Fibroblast of pulmonary artery (primary cell): ENCODE measurements around the gene PYGL.
A peak's percentile ranks its signal among the peaks of the same experiment; 100 is the strongest.

Experiments
- DNase-seq: peaks from one replicate; pipeline ENCODE4 v3.0.0-alpha.2; 2010; ENCODE audit warnings: low read depth
- H3K4me3 ChIP-seq: replicated peaks from 2 replicates; pipeline ENCODE4 v1.5.1; 2011; ENCODE audit warnings: low read depth, mild to moderate bottlenecking, control low read depth, low read length, moderate library complexity
- TF ChIP-seq, protein P1 (sequence below): IDR thresholded peaks from 2 replicates; pipeline ENCODE4 v1.5.1; 2011; ENCODE audit warnings: mild to moderate bottlenecking, control low read depth, low read length, inconsistent platforms; ENCODE audit errors: missing control alignments

PYGL gene

GRCh38 chr14:50943943-50944646 is at the start of gene PYGL:
PYGL (minus strand) TSS chr14:50944483; CDS start chr14:50944403, 80 bp downstream.
- H3K4me3 ChIP-seq: peak within 1 kb of the TSS; percentile 77
- DNase-seq: peak; percentile 71
- TF ChIP-seq, protein P1, sequence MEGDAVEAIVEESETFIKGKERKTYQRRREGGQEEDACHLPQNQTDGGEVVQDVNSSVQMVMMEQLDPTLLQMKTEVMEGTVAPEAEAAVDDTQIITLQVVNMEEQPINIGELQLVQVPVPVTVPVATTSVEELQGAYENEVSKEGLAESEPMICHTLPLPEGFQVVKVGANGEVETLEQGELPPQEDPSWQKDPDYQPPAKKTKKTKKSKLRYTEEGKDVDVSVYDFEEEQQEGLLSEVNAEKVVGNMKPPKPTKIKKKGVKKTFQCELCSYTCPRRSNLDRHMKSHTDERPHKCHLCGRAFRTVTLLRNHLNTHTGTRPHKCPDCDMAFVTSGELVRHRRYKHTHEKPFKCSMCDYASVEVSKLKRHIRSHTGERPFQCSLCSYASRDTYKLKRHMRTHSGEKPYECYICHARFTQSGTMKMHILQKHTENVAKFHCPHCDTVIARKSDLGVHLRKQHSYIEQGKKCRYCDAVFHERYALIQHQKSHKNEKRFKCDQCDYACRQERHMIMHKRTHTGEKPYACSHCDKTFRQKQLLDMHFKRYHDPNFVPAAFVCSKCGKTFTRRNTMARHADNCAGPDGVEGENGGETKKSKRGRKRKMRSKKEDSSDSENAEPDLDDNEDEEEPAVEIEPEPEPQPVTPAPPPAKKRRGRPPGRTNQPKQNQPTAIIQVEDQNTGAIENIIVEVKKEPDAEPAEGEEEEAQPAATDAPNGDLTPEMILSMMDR: no peak

- no peak for DNase-seq
- H3K4me3 ChIP-seq: no peak overlapping the region
- TF ChIP-seq, protein P1: no peak
Observed at GRCh38 chr14:50985859-50986331, 41.6 kb upstream of the PYGL start.

DNA sequence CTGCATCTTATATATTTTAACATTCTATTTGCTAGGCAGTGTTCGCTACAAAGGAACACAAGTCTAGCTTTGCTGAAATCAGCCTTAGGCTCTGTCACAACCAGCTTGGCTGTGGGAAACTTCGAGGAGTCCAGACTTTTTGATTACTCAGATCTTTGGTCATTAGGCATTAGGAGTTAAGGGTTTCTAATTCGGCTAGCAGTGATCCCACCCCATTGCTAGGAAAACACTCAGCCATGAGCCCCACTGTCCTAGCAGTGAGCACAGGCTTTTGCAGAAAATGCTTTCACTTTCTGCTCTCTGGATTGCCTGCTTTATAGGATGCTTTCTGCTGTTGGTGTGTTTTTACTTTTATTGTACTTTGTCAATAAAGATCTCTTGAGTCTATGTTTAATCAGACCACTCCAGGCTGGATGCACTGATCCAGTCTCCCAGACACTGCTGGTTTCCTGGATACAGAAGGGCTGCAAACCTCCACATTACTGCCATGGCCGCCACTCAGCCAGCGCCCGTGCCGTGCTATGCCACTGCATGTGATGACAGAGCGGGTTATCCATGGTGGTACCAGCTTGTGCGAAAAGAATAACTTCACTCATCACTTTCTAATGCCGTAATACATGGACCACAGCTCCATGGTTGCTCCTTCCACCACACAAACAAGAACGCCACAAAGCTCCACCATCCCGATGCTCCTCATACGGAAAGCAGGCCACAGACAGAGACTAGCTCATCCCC is 41.0 kb upstream of the PYGL start:
- TF ChIP-seq, protein P1: no peak
- DNase-seq: no peak
- H3K4me3 ChIP-seq: no peak overlapping the region

- DNase-seq: no peak
- no peak overlapping the region for H3K4me3 ChIP-seq
- TF ChIP-seq, protein P1: no peak
Observed at GRCh38 chr14:50984036-50984710, 39.9 kb upstream of the PYGL start.

DNA sequence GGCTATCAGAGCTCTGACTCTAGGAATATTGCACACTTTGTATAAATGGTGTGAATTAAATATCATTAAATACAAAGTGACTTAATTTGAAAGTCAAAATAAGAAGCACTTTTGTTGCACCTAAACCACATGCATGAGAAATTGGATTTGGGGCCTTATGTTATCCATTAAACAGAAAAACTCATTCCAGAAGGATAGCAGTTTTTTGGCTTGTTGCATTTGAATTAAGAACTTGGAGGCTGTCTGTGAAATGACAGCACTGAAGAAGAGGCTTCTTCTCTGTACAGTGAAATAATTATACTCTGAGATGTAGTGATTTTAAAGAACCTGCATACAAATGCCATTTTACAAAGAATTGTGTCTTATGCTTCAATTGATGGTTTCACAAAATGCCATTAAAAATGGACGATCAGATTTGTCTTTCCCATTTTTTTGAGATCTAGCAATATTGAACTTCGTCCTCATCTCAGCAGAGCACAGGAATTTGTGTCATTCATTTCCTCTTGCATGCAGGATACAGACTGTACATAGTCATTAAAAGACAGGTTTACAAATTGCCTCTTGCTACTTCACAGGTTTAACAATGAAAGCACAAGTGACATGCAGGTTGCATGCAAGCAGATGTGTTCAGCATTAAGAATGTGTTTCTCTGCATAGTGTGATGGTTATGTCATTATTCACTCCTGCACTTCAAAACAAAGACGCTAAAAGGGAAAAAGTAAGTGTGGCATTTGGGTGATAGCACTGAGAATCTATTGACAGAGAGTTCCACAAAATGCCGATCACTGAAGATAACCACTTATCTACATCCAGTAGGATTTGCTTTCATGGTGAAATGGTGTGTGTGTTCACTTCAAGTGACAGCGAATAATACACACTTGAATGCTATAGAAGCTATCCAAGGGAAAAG is 35.9 kb upstream of the PYGL start:
- no peak for DNase-seq
- H3K4me3 ChIP-seq: no peak overlapping the region
- TF ChIP-seq, protein P1: no peak

- DNase-seq: no peak
- TF ChIP-seq, protein P1: no peak
- no peak overlapping the region for H3K4me3 ChIP-seq
Observed at GRCh38 chr14:50978888-50979287, 34.6 kb upstream of the PYGL start.
